H1 (cell line): ENCODE data around the gene GARIN3. TPM values are rescaled to one million over a fixed set of nuclear protein-coding genes. Genes with fewer than 3 reads are reported as not detected.

Source experiments
- CTCF ChIA-PET: fragments of 300-600 bp; sonication (Branson Sonifier 250); formaldehyde crosslinking; loops from one replicate; lab custom pipeline; 2021; ENCODE audit not compliant: partially characterized antibody; lab: Charles Lee
- POLR2A ChIA-PET: fragments of 300-600 bp; sonication (Branson Sonifier 250); formaldehyde crosslinking; loops from one replicate; lab custom pipeline; 2021; ENCODE audit warnings: inconsistent platforms; ENCODE audit not compliant: partially characterized antibody; lab: Charles Lee
- DNase-seq, 2 experiments: peaks; one replicate each; pipeline versions ENCODE4 v3.0.0 to v3.0.0-alpha.2; 2010 to 2022; ENCODE audit warnings: low spot score in 2 of 2, low read depth in 1 of 2, mixed read lengths in 1 of 2
- FAIRE-seq: peaks from 2 replicates; lab custom pipeline; 2011; peaks lifted over from hg19 to GRCh38; lab: Jason Lieb, UNC
- H2AFZ ChIP-seq: 2 replicates; pipeline ENCODE4 v1.8.1; 2012; ENCODE audit warnings: low read length, inconsistent platforms
- H2AK5ac ChIP-seq: 2 replicates; pipeline ENCODE4 v1.6.1; 2013; ENCODE audit warnings: low read depth, low read length
- H2BK120ac ChIP-seq: replicated peaks from 2 replicates; pipeline ENCODE3; 2013; ENCODE audit warnings: low read depth, low read length, inconsistent platforms
- H2BK12ac ChIP-seq: 2 replicates; pipeline ENCODE4 v1.6.1; 2013; ENCODE audit warnings: low read depth, low read length
- H2BK15ac ChIP-seq: 2 replicates; pipeline ENCODE4 v1.6.1; 2013; ENCODE audit warnings: low read length
- H2BK20ac ChIP-seq: 2 replicates; pipeline ENCODE4 v1.6.1; 2013; ENCODE audit warnings: low read length
- H2BK5ac ChIP-seq: 2 replicates; pipeline ENCODE4 v1.6.1; 2013; ENCODE audit warnings: low read depth, low read length
- H3K14ac ChIP-seq: 2 replicates; pipeline ENCODE4 v1.6.1; 2013; ENCODE audit warnings: inconsistent platforms; ENCODE audit not compliant: insufficient read length
- H3K18ac ChIP-seq: 2 replicates; pipeline ENCODE4 v1.6.1; 2013; ENCODE audit warnings: low read length; ENCODE audit errors: extremely low read depth
- H3K23ac ChIP-seq: 2 replicates; pipeline ENCODE4 v1.6.1; 2013; ENCODE audit warnings: inconsistent platforms; ENCODE audit not compliant: insufficient read length
- H3K23me2 ChIP-seq: 2 replicates; pipeline ENCODE4 v1.6.1; 2013; ENCODE audit warnings: low read depth, low read length
- H3K27ac ChIP-seq: 2 replicates; pipeline ENCODE4 v1.6.1; 2011; ENCODE audit warnings: low read depth, low read length, inconsistent platforms
- H3K27me3 ChIP-seq, 4 experiments: replicated peaks in 1 of 4; 1 replicate in 1 of 4; 2 replicates in 3 of 4; pipeline versions ENCODE4 v1.6.1 to v1.8.1; 2011 to 2013; ENCODE audit warnings: low read length in 3 of 4, mild to moderate bottlenecking in 3 of 4, inconsistent platforms in 2 of 4, mixed read lengths in 2 of 4, moderate library complexity in 1 of 4; ENCODE audit not compliant: control insufficient read depth in 3 of 4, insufficient read depth in 3 of 4; ENCODE audit errors: extremely low read depth in 1 of 4
- H3K36me3 ChIP-seq, 4 experiments: 2 replicates each; pipeline versions ENCODE4 v1.6.1 to v1.8.1; 2011 to 2013; ENCODE audit warnings: mild to moderate bottlenecking in 4 of 4, low read length in 3 of 4, moderate library complexity in 2 of 4, control low read depth in 1 of 4, inconsistent platforms in 1 of 4; ENCODE audit not compliant: insufficient read depth in 4 of 4, control insufficient read depth in 2 of 4
- H3K4ac ChIP-seq: replicated peaks from 2 replicates; pipeline ENCODE3; 2013; ENCODE audit warnings: low read length, low read depth, mixed read lengths, inconsistent platforms; ENCODE audit not compliant: insufficient read length
- H3K4me1 ChIP-seq, 4 experiments: replicated peaks in 1 of 4; 1 replicate in 1 of 4; 2 replicates in 3 of 4; pipeline versions ENCODE4 v1.6.1 to v1.8.1; 2011 to 2013; ENCODE audit warnings: low read length in 3 of 4, inconsistent platforms in 2 of 4, mixed read lengths in 1 of 4; ENCODE audit not compliant: insufficient read depth in 4 of 4, control insufficient read depth in 3 of 4
- H3K4me2 ChIP-seq, 2 experiments: 2 replicates each; pipeline versions ENCODE4 v1.6.1 to v1.8.1; 2011 to 2013; ENCODE audit warnings: low read depth in 2 of 2, low read length in 2 of 2, control low read depth in 1 of 2, inconsistent platforms in 1 of 2, mild to moderate bottlenecking in 1 of 2; ENCODE audit not compliant: insufficient read depth in 1 of 2
- H3K4me3 ChIP-seq, 4 experiments: fragments of 200-600, 300-600 bp in 1 of 4; sonication (generic), shearing (Covaris generic), sonication (Bioruptor Twin) in 1 of 4; 2 replicates each; pipeline versions ENCODE4 v1.5.1 to v1.8.1; 2011 to 2016; ENCODE audit warnings: low read length in 4 of 4, low read depth in 3 of 4, control low read depth in 2 of 4, inconsistent platforms in 2 of 4, mild to moderate bottlenecking in 2 of 4, mixed read lengths in 1 of 4, moderate library complexity in 1 of 4; ENCODE audit not compliant: insufficient read depth in 2 of 4; ENCODE audit errors: extremely low read depth in 1 of 4
- H3K56ac ChIP-seq: replicated peaks from 2 replicates; pipeline ENCODE3; 2013; ENCODE audit warnings: low read depth, mild to moderate bottlenecking, mixed read lengths, low read length, inconsistent platforms; ENCODE audit not compliant: insufficient read length
- H3K79me1 ChIP-seq: 2 replicates; pipeline ENCODE4 v1.6.1; 2013; ENCODE audit warnings: low read depth, low read length, control low read depth
- H3K79me2 ChIP-seq, 2 experiments: 2 replicates each; pipeline versions ENCODE4 v1.6.1 to v1.8.1; 2012 to 2013; ENCODE audit warnings: low read length in 2 of 2, mild to moderate bottlenecking in 2 of 2, inconsistent platforms in 1 of 2; ENCODE audit not compliant: insufficient read depth in 2 of 2, control insufficient read depth in 1 of 2
- H3K9ac ChIP-seq, 4 experiments: replicated peaks in 1 of 4; 1 replicate in 1 of 4; 2 replicates in 3 of 4; pipeline versions ENCODE4 v1.6.1 to v1.8.1; 2011 to 2013; ENCODE audit warnings: low read depth in 3 of 4, low read length in 3 of 4, control low read depth in 2 of 4, mild to moderate bottlenecking in 2 of 4, moderate library complexity in 2 of 4, inconsistent platforms in 1 of 4; ENCODE audit errors: extremely low read depth in 1 of 4
- H3K9me3 ChIP-seq, 2 experiments: 2 replicates each; pipeline versions ENCODE4 v1.6.1 to v1.8.1; 2012 to 2013; ENCODE audit warnings: mild to moderate bottlenecking in 2 of 2, moderate library complexity in 2 of 2, control low read depth in 1 of 2, inconsistent platforms in 1 of 2, low read depth in 1 of 2, low read length in 1 of 2, mixed read lengths in 1 of 2; ENCODE audit not compliant: insufficient read depth in 2 of 2
- H4K20me1 ChIP-seq, 2 experiments: replicated peaks in 1 of 2; 2 replicates each; pipeline versions ENCODE3 to v1.8.1; 2011 to 2013; ENCODE audit warnings: inconsistent platforms in 2 of 2, low read length in 2 of 2, mild to moderate bottlenecking in 1 of 2; ENCODE audit not compliant: insufficient read depth in 2 of 2, control insufficient read depth in 1 of 2
- H4K5ac ChIP-seq: 2 replicates; pipeline ENCODE4 v1.6.1; 2013; ENCODE audit warnings: low read length, low read depth, mixed read lengths, inconsistent platforms; ENCODE audit not compliant: insufficient read length
- H4K8ac ChIP-seq: 2 replicates; pipeline ENCODE4 v1.8.0; 2013; ENCODE audit warnings: mild to moderate bottlenecking, moderate library complexity, low read length, inconsistent platforms; ENCODE audit not compliant: insufficient read depth; ENCODE audit errors: extremely low read depth
- H4K91ac ChIP-seq: replicated peaks from 2 replicates; pipeline ENCODE3; 2013; ENCODE audit warnings: low read length, mixed read lengths, inconsistent platforms; ENCODE audit not compliant: insufficient read length
- CBX5 ChIP-seq: fragments of 300-800, 300-1000 bp; sonication (generic); IDR thresholded peaks from 2 replicates; pipeline ENCODE4 v1.7.1; 2016; ENCODE audit warnings: antibody characterized with exemption, low read length, low read depth
- CHD1 ChIP-seq: IDR thresholded peaks from 2 replicates; pipeline ENCODE4 v1.6.1; 2012; ENCODE audit warnings: low read depth, low read length, improper control_type of control experiment
- JUN ChIP-seq: IDR thresholded peaks from 2 replicates; pipeline ENCODE4 v1.6.1; 2011; ENCODE audit warnings: low read depth, mild to moderate bottlenecking, improper control_type of control experiment, low read length
- JUND ChIP-seq: IDR thresholded peaks from 2 replicates; pipeline ENCODE4 v1.6.1; 2011; ENCODE audit warnings: mild to moderate bottlenecking, improper control_type of control experiment, low read length
- NRF1 ChIP-seq: IDR thresholded peaks from 2 replicates; pipeline ENCODE4 v1.6.1; 2011; ENCODE audit warnings: mild to moderate bottlenecking, low read depth, low read length, improper control_type of control experiment
- SP1 ChIP-seq: IDR thresholded peaks from 2 replicates; pipeline ENCODE4 v1.6.1; 2011; ENCODE audit warnings: low read depth, low read length
- WGBS, 2 experiments: shearing (Covaris generic) in 1 of 2; methylation state at CpG; one replicate each; pipeline versions ENCODE4 v1.1.6 to v1.1.7; 2013 to 2015; ENCODE audit warnings: low lambda C conversion rate in 2 of 2, mixed read lengths in 2 of 2, inconsistent platforms in 1 of 2, low coverage in 1 of 2, missing lambda C conversion rate in 1 of 2; ENCODE audit not compliant: insufficient replicate concordance in 2 of 2, insufficient coverage in 1 of 2, insufficient read length in 1 of 2; ENCODE audit errors: extremely low coverage in 1 of 2, missing lambda C conversion rate in 1 of 2; 5-methylcytosine and 5-hydroxymethylcytosine counted together
- long read RNA-seq, 2 experiments: library from RNA in 1 of 2; library from capped mRNA in 1 of 2; stranded (forward); transcript quantifications; one replicate each; pipeline ENCODE4 v2.0.0, GENCODE V29; 2021; ENCODE audit warnings: inconsistent platforms in 1 of 2
- polyA minus RNA-seq, 3 experiments: library from RNA; depleted of rRNA, polyadenylated mRNA; stranded (reverse); fragments of >200 nt; gene quantifications; 1 replicate in 2 of 3; 2 replicates in 1 of 3; pipeline ENCODE4 v1.2.3, GENCODE V29; 2011
- polyA plus RNA-seq, 7 experiments: library from polyadenylated mRNA; depleted of rRNA in 3 of 7; stranded (reverse) in 5 of 7; unstranded in 2 of 7; fragments of >200 nt in 5 of 7; fragments of 200-250 nt in 2 of 7; gene quantifications; 1 replicate in 5 of 7; 2 replicates in 1 of 7; 4 replicates in 1 of 7; pipeline versions ENCODE4 v1.2.1 to v1.2.3, GENCODE V29; 2011 to 2013; ENCODE audit warnings: missing spikeins in 2 of 7, mixed read lengths in 2 of 7
- total RNA-seq: library from RNA; stranded (reverse); fragmentation: NEBNext Ultra II Directional; extraction: Animal tissue kit (Norgen Biotek cat#: 25700); gene quantifications from 2 replicates; pipeline ENCODE4 v1.2.1, GENCODE V29; 2021

The GARIN3 gene
- total RNA-seq (not detected in 2 replicates), polyA plus RNA-seq (2011; rRNA removed) (not detected in 2 replicates), polyA minus RNA-seq (2011; rRNA and poly(A)+ RNA removed) (not detected in 2 replicates)
- not detected for polyA plus RNA-seq (2011; cell fraction: cytosol; rRNA removed)
- polyA plus RNA-seq (2011; cell fraction: nucleus; rRNA removed), result not detected
- not detected in 4 replicates for polyA plus RNA-seq (2012, experiment 1 of 2)
- not detected for polyA plus RNA-seq (2012, experiment 2 of 2)
- polyA plus RNA-seq (2013, experiment 1 of 2), result not detected
- polyA plus RNA-seq (2013, experiment 2 of 2), result not detected
- polyA minus RNA-seq (2011; cell fraction: cytosol; rRNA and poly(A)+ RNA removed), result not detected
- not detected for polyA minus RNA-seq (2011; cell fraction: nucleus; rRNA and poly(A)+ RNA removed)
- long read RNA-seq, experiment 1, result 0 reads
- long read RNA-seq, experiment 2, result 0 reads

DNA sequence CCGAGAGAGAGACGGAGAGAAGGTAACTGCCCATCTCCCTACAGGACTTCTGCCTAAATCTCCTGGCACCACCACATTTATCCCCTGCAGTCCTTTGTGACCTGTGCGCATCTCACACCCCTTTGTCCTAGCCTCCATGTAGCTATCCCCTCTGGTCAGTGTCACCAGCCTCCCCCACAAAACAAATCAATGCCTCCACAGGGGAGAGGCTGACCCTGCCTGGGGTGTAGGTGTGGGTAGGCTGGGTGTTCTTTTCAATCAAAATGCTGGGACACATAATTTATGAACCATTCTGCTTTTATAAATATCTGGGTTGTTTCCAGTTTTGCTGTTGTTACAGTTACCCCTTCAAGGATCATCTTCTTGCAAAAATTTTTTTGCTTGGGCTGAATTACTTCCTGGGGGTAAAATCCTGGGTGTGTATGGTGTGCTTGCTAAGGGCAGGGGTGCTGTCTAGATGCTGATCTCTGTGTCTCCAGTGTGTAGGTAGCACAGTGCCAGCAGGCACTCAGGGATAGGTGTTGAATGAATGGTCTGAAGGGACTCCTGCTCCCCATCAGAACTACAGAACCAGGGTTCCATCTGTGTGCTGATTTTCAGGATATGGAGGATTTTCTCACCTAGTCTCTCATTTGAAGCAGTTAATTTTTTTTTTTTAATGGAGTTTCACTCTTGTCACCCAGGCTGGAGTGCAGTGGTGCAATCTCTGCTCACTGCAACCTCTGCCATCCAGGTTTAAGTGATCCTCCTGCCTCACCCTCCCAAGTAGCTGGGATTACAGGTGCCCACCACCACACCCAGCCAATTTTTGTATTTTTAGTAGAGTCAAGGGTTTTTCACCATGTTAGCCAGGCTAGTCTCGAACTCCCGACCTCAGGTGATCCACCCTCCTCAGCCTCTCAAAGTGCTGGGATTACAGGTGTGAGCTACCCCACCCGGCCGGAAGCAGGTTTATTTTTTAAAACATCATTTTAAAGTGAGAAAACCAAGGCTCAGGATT lies at the start of gene GARIN3:
GARIN3 (minus strand) TSS at position 51 of the 1,000 bp plus-strand sequence. CDS start 96 bp downstream, outside the sequence.
- Histone ChIP-seq H3K4me3 (no peak within 1 kb of the TSS), H3K4me2 (no peak within 1 kb of the TSS), H3K56ac (no peak within 1 kb of the TSS), H3K23ac (no peak within 1 kb of the TSS), H3K79me1 (no peaks in the 10 kb centered on the region), H3K36me3 (no peaks in the 10 kb centered on the region), H2AFZ (no peak within 1 kb of the TSS), H2BK20ac (no peak within 1 kb of the TSS), H2AK5ac (no peak within 1 kb of the TSS), H3K9ac (no peak within 1 kb of the TSS), H2BK120ac (no peak within 1 kb of the TSS), H2BK12ac (peak within 1 kb of the TSS; percentile 27; the same call in 1 of the 2 replicates), H3K79me2 (no peaks in the 10 kb centered on the region), H3K4ac (no peak within 1 kb of the TSS), H3K27me3 (no peaks in the 10 kb centered on the region), H4K5ac (no peak within 1 kb of the TSS), H4K8ac (no peak within 1 kb of the TSS), H3K23me2 (no peaks in the 10 kb centered on the region; the same call in 1 of the 2 replicates), H3K27ac (no peak within 1 kb of the TSS), H4K20me1 (no peaks in the 10 kb centered on the region), H2BK15ac (no peak within 1 kb of the TSS), H4K91ac (no peak within 1 kb of the TSS), H3K9me3 (no peaks in the 10 kb centered on the region), H3K4me1 (no peaks in the 10 kb centered on the region), H2BK5ac (no peak within 1 kb of the TSS), H3K18ac (no peak within 1 kb of the TSS), H3K14ac (no peak within 1 kb of the TSS)
- no peak for TF ChIP-seq CBX5
- no peak for TF ChIP-seq JUN
- no peak for TF ChIP-seq JUND
- no peak for TF ChIP-seq SP1
- TF ChIP-seq NRF1, result no peak
- TF ChIP-seq CHD1, result no peak
- ChIA-PET POLR2A (no interaction called here), CTCF (interaction anchor here (0.9 to 2.1 kb wide), 4 partner anchors 10 to 19 kb away, joined by 3 to 9 read pairs (median 4); no protein-coding TSS in a partner anchor)
- DNase-seq, result no peak
- FAIRE-seq, result no peak
- 87% methylated on average over 7 of the region's 7 CpGs; no CpG with 5 or more reads in 1 of the 2 experiments for WGBS, 2 experiments
